Pons (tissue), 1 donor: ENCODE measurements around the gene BCL11A.

Experiments used
- DNase-seq: peaks from one replicate; pipeline ENCODE4 v3.0.0-alpha.2; 2016; ENCODE audit warnings: low spot score

The BCL11A gene

GRCh38 chr2:60553495-60554073, at the start of gene BCL11A:
BCL11A (minus strand) TSS chr2:60553654; CDS start chr2:60553270, 384 bp downstream.
- DNase-seq: peak; percentile 50

- no peak for DNase-seq
Measured at GRCh38 chr2:60602828-60603532, 49.5 kb upstream of the BCL11A start.

GRCh38 chr2:60602388-60602787, 48.9 kb upstream of the BCL11A start:
- no peak for DNase-seq

- DNase-seq: no peak
Measured at GRCh38 chr2:60598271-60598670, 44.8 kb upstream of the BCL11A start.

- no peak for DNase-seq
Measured at GRCh38 chr2:60597346-60597745, 43.9 kb upstream of the BCL11A start.

- no peak for DNase-seq
Measured at GRCh38 chr2:60596411-60596810, 43.0 kb upstream of the BCL11A start.

- DNase-seq: no peak
Measured at GRCh38 chr2:60595953-60596352, 42.5 kb upstream of the BCL11A start.

- DNase-seq: no peak
Measured at GRCh38 chr2:60589104-60589503, 35.6 kb upstream of the BCL11A start.

GRCh38 chr2:60586081-60586480, 32.6 kb upstream of the BCL11A start:
- no peak for DNase-seq

GRCh38 chr2:60585276-60585675, 31.8 kb upstream of the BCL11A start:
- no peak for DNase-seq

GRCh38 chr2:60583604-60584003, 30.1 kb upstream of the BCL11A start:
- DNase-seq: no peak

- DNase-seq: peak; percentile 38
Measured at GRCh38 chr2:60581433-60582282, 28.2 kb upstream of the BCL11A start.

GRCh38 chr2:60577682-60578283, 24.3 kb upstream of the BCL11A start:
- no peak for DNase-seq

- no peak for DNase-seq
Measured at GRCh38 chr2:60573251-60573650, 19.8 kb upstream of the BCL11A start.

- no peak for DNase-seq
Measured at GRCh38 chr2:60570251-60570650, 16.8 kb upstream of the BCL11A start.

- no peak for DNase-seq
Measured at GRCh38 chr2:60569680-60570111, 16.2 kb upstream of the BCL11A start.

GRCh38 chr2:60567919-60568768, 14.7 kb upstream of the BCL11A start:
- DNase-seq: no peak

- DNase-seq: no peak
Measured at GRCh38 chr2:60567096-60567495, 13.6 kb upstream of the BCL11A start.

- no peak for DNase-seq
Measured at GRCh38 chr2:60565472-60565871, 12.0 kb upstream of the BCL11A start.

- peak; percentile 44 for DNase-seq
Measured at GRCh38 chr2:60560734-60561644, 7.5 kb upstream of the BCL11A start.
